Amniotic stem cell (primary cell): ENCODE measurements around the gene RBBP7.
"Not testable (repeated sequence)": the region's sequence is repeated elsewhere in the genome, so short reads cannot be mapped to it uniquely, and the experiment has no call there.

Experiments used
- DNase-seq: peaks from one replicate; lab custom pipeline; 2025; lab: John Stamatoyannopoulos, UW

Gene RBBP7

DNA sequence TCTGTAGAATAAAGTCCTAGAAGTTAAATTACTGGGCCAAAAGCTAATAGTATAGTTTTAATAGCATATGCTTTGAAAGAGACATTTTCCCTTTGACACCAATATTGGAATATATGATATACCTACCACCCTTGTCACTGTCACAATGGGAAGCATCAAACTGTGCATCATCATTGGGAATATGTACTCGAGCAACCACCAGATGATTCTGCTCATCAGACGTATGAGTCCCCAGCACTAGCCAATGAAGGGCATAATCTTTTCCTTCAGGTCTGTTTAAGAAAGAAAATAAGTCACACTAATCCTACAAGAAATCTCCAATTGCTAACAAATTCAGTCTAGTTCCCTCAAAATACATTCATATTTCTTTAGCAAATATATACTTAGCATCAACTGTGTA is 7.3 kb downstream of the RBBP7 start:
- DNase-seq = no peak

DNA sequence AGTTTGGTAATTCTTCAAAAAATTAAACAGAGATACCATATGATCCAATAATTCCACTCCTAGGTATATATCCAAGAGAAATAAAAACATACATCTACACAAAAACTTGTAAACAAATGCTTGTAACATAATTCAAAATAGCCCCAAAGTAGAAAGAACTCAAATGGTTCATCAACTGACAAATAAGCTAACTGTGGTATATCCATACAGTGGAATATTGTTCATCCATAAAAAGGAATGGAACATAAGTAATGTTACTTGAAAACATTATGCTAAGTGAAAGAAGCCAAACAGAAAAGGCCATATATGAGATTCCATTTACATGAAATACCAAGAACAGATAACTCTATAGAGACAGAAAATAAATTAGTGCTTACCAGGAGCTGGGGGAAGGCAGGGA is 13.4 kb downstream of the RBBP7 start:
- no peak for DNase-seq

DNA sequence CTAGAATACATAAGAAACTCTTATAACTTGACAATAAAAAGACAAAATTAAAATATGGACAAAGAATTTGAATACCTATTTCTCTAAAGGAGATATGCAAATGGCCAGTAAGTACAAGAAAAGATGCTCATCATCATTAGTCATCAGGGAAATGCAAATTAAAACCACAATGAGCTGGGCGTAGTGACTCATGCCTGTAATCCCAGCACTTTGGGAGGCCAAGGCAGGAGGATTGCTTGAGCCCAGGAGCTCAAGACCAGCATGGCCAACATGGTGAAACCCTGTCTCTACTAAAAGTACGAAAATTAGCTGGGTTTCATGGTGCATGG is 14.1 kb downstream of the RBBP7 start:
- not testable (repeated sequence) for DNase-seq

DNA sequence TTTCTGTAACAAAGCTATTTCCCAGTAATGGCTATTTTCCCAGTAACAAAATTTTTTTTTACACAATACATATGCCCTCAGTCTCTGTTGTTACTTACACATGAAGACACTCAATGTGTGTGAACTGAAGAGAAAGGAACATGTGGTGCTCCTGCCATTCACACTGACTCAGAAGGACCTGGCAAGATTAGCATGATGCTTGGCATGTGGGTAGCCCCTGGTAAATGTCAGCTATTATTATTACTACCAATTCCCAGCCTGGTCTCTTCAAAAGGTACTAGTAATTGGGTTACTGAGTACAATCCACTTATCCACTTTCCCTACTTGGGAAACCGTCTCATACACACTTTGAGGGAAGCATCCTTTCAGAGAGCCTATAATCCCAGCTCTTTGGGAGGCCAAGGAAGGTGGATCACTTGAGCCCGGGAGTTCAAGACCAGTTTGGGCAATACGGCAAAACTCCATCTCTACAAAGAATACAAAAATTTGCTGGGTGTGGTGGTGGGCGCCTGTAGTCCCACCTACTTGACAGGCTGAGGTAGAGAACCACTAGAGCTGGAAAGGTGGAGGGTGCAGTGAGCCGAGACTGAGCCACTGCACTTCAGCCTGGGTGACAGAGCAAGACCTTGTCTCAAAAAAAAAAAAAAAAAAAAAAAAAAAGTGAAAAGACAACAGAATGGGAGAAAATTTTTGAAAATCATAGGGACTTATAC is 14.6 kb downstream of the RBBP7 start:
- no peak for DNase-seq

DNA sequence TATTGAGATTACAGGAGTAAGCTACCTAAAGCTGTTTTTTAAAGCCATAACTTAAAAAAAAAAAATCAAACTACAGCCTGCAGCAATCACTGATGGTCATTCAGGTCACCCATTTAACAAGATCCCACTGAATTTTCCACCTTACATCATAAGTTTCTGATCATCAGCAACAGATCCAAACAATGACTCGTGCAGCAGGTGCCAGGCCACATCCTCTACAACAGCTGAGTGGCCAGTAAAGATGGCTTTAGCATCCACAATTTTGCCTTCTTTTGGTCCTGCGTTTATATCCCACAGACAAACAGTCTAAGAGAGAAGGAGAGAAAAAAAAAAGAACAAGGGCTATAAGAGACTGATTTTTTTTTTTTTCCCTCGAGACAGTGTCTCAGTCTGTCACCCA is 16.6 kb downstream of the RBBP7 start:
- no peak for DNase-seq

DNA sequence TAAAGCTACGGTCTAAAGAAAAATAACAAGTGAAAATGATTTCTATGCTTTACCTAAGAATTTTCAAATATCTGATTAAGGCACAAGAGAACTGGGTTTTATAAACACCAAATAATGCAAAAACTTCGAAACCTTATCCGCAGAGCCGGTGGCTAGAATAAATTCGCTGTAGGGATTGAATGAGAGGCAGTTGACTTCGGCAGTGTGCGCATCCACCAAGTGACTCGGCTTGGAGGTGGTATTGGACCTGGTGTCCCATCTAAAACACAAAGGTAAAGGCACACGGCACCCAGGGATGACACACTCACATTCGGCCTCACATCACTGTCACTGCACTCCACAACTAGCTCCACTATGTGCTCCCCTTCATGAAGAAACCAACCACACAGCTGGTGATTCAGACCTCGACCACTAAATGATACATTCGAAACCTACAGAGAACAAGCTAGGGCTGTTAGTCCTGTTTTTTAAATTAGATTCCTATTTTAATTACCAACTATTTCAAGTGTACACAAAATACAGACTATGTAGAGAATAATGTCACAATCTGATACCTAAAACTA is 17.5 kb downstream of the RBBP7 start:
- no peak for DNase-seq

DNA sequence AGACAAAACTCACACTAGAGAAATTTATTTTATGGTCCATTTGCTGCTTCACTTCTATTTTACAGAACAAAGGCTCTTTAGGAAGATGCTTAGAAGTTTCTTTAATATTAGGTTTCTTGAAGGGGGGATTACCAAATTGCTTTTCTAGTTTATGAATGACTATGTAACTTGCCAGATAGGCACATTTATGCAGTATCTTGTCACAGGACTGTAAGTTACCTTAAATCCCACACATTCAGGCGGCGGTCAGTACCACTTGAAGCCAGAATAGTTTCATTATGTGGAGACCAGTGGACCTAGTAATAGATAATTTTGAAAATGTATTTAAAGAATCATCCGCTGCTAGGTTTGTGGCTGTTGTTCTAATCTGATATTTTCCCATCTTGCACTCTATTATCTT is 18.3 kb downstream of the RBBP7 start:
- DNase-seq = no peak

DNA sequence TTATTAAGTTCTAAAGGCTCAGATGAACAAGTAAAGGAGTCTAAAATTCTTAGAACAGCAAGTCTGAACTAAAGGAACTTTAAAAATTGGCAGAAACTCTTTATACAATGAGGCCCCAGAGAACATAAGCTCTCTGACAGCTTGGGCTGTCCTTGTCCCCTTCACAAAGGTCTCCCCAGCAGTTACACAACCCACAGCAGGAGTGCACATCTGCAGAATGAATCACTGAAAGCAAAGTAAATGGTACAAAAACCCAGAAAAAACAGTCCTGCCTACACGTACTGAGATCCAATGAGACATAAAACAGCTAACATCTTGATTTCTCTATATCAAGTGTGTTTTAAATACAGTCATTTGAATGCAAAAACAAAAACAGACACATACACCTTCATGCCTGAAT is 18.7 kb downstream of the RBBP7 start:
- DNase-seq = no peak

DNA sequence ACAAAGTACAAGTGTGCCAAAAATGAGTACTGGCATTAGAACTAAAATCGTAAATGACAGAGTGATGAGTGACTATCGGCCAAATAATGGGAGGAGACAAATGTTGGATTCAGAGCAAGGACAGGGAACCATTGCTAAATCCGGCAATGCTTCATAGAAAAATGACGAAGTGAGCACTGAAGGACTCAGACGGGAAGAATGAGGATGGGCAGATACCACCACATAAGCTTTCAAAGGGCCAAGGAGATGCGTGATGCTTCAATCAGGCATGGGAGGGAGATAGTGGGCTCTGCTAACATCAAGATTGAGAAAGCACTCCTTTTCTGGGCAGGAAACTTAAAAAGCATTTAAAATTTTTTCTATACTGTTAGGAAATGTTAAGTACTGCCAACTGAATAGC is 21.6 kb downstream of the RBBP7 start:
- no peak for DNase-seq

DNA sequence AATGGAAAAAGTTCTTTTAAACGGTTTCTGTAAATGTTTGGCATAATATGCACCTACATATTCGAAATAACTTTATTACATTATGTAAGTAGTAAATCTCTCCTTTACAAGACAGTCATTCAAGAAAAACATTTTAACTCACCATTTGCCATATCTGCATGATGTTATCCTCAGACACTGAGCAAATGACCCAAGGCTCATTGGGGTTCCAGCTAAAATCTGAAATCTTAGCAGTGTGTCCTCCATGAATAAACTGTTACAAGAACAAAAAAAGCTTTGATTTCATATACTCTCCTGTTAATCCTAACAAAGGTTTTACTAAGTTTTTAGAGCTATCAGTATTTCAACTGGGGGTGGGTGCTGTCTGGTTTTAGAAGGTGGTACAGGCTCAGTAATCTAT is 24.5 kb downstream of the RBBP7 start:
- no peak for DNase-seq

DNA sequence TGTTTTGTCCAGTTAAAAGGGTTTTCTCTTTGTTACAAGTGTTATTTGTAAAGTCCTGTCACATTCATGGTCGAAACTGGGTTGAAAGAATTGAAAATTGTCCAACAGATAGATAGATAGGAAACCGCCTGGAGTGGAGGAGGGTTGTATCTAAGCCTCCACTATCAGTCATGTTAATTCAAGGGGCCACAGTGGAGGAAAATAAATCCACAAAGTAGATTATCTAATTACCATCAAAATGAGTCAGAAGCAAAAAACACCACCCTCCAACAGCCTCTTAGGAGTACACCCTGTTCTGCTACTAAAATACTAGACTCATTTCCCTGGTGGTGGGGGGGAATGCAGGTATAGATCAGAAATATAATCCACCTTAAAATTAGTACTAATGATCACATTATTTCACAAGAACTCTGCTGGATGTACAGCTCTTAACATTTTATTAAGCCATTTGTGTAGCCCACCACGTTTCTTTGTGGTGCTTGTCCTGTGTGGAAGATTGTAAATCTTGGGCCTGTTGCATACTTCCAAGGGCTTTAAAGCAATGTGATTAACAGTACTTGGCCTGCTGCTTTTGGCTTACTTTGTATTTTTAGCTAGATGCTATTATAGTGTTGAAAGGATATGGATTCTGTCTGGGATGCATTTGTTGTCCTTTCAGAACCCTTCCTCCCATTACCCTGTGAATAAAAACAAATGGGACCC is 26.8 kb downstream of the RBBP7 start:
- no peak for DNase-seq

DNA sequence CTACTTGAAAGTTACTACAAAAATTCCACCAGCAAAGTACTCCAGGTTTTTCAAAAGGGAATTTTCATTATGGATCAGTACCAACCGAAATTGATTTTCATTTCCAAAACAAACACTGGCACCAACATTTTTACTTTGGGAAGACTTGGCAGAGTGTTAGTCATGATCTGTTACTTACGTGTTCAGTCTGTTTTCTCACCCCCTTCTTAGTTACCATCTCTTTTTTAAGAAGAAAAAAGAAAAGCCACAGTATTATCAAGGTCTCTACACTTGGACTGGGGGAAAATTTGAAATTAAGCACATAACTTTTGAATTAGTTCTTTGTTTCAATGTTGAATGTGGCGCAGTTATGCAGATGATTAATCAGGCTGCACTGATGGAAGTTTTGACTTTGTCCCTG is 27.5 kb downstream of the RBBP7 start:
- no peak for DNase-seq

DNA sequence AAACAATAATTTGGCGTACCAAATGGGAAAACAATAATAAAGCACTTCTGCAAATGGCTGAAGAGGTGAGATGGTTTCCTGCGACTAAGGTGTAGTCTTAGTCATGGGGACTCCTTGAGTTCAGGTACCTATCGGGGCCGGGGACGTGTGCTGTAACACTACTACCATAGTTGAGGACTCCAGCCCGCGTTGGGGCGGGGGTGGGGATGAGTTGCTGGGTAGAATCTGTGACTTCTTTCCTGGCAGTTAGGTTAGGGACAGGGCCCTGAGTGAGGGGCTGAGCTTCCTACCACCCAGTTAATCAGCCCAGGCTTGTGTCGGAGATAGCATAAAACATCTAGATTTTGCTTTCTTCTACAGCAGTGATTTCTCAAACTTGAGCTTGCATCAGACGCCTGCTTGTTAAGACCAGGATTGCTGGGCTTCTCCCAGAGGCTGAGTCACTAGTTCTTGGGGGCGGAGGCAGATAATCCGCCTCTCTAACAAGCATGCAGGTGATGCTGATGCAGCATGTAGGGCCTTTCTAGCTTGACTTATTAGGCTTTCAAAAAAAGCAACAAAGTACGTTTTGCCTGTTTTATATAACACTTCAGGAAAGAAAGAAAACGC is 30.2 kb downstream of the RBBP7 start:
- DNase-seq = peak; percentile 8

DNA sequence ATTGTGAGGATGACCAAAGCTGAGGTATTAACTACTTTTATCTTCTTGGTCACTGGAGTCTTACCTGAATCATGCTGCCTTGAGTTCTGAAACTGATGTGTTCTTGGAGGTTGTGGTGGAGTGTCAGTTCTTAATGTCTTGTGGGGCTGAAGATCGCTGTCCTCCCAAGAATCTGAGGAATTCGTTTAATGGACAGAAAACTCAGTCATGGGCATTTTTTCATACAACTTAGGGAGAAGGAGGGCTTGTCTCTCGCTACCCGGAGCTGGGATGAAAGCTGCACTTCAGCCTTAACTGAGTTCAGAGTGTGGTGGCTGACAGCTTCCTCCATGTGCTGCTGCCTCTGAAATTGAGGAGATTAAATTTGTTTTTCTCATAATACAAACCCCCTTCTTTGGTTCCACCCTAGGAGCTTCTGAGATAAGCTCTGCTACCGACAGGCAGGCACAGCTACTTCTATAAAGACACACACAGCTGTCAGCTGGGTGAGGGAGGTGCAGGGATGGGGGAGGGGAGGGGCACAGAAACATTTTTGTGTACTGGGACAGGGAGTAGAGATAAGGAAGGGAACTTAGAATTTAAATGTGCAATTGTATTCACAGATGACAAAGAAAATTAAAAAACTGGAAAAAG is 30.8 kb downstream of the RBBP7 start:
- DNase-seq = no peak

DNA sequence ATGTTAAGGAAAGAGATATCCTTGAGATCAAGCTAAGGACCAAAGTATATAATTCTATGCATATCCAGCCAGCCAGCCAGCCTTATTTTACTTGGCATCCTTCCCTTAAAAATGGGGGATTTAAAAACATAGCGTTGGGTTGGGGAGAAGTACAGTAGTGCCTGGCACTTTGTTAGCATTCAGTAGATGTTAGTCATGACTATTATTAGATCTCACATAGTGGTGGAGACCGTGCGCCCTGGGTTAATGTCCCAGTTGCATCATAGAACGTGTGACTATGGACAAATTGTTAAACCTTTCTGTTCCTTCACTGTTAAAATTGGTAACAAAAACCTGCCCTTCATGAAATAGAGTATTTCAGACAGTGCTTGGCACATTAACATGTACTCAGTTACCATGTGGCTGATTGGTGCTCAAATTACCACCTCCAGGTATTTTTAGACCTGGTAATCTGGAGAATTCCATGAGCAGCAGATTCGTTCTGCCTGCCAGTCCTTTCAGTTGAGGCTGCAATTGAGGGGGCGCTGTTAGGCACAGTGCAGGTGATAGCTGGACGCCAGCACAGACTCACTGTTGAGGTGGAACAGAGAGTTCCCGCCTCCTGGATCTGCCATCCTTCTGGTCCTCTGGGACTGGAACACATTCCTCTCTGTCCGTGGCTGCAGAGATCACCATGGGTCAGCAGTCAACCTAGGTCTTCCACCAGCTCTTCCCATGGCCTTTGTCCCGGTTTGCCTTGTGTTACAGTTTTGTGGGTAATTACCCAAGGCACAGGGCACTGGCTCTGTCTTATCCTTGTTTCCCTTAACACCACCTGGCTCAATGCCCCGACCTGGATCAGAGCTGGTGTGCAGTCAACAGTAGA is 31.7 kb downstream of the RBBP7 start:
- DNase-seq = peak; percentile 34

DNA sequence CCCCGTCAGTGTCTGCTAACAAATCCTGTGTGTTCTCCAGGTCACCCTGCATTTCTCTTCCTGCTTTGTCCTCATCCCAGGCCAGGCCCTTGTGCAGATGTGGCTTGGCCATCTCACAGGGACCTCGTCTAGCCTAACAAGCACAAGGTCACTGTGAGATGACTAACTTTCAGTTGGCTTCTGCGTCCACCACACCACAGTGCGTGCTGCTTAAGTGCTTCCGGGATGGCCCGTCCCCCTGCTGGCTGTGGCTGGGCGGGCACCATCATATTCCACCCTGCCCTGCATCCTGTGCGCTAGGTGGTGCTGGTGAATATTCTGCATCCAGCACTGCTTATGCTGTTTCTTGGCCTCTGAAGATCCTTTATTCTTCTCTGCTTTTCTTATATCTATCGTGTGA is 33.8 kb downstream of the RBBP7 start:
- no peak for DNase-seq

DNA sequence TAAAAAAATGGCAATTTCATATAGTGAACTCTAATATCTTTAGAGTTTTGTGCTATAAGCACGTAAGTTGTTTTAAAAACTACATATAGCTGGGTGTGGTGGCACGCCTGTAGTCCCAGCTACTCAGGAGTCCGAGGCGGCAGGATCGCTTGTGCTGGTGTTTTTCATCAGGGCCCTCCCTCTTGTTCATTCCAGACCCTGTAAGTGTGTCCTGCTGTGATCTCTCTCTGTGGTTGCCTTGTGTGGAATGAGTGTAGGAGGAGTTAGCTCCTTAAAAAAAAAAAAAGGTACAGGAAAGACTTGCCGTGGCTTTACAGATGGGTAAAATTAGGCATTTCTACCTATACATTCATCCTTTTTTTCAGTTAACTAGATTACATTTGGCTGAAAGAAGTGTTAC is 35.4 kb downstream of the RBBP7 start:
- no peak for DNase-seq

DNA sequence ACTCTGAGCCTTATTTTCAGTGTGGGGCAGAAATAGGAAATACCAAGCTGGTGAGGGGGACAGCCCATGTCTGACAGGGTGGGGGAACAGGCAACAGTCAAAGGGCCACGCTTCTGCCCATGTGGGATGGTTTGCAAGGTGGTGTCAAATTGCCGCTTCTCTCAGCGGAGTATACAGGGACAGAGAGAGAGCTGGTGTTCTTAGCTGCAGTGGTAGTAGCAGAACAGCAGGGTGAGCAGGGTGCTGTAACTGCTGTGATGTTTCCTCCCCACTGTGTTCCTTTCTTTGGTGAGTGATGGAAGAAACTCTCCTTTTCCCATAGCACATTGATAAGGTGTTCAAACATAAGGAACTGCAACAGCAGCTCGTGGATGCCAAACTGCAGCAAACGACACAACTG is 37.9 kb downstream of the RBBP7 start:
- no peak for DNase-seq

DNA sequence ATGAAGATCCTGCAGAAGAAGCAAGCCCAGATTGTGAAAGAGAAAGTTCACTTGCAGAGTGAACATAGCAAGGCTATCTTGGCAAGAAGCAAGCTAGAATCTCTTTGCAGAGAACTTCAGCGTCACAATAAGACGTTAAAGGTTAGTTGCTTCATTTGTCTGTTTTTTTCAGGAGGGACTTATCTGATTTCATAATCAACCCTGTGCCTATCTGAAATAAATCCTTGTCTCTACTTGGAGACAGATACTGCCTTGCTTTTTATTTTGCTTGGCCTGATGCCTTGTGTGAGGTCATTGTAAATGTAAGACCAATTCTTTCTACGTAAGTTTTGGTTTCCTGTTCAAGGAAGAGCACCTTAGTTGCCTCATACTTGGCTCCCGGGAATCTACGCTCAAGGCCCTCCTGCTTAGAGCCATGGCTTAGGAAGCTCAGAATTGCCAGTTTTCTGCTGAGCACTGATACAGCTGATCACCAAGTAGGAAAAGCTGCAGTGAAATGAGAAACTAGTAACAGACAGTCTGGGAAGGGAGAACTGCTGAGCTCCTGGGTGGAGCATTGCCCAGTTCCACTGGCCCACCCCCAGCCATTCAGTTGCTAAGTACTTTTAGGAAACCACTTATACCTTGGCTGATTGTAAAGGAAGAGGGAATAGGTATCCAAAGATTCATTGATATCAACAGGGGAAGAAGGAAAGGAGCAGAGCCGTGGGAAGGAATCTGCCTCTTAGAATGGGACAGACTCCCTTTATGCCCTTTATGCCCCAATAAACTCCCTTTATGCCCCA is 41.8 kb downstream of the RBBP7 start:
- no peak for DNase-seq

DNA sequence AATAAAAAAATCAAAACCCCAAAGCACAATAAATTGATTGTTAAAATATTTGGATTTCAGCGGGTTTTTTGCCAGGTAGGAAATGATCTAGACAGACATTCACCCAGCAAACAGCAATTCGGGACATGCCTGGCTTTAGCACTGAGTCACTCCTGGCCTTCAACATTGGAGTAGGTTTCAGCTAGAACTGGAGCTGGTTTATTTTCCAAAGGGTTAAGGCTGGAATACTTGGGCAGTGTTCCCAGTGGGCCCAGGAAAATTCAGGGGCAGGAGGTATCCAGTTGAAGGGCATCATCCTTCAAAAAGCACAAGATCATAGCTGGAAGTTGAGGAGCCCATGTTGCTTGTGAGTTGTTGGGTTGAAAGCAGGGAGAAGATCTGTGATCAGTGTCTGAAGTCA is 42.9 kb downstream of the RBBP7 start:
- no peak for DNase-seq

DNA sequence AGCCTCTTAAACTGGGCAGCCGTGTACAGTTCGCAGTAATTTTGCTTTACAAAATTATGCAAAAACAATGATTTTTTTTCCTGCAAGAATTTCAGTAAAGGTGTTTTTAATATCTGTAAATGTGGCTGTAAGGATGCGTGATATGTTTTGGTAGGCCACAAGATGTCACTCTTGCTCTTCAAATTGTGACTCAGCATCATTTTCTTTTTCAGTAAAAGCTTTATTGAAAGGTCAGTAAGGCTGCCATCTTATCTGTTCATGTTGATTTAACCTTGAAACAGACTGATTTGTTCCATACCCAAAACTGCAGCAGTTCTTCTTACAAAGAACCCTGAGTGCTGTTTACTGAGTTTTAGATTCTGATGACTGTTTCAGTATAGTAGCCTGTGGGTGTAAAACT is 44.0 kb downstream of the RBBP7 start:
- peak; percentile 8 for DNase-seq
